ENCODE results near the gene FADS3.

Gene FADS3

GRCh38 chr11:61830237-61831105 is 60.9 kb downstream of the FADS3 start:
- no peak for DNase-seq

GRCh38 chr11:61829806-61830205 is 61.5 kb downstream of the FADS3 start:
- no peak for DNase-seq

- peak; percentile 36 to 71 (median 55) for DNase-seq
Observed at GRCh38 chr11:61828629-61829407, 62.5 kb downstream of the FADS3 start.

- no peak for DNase-seq
Observed at GRCh38 chr11:61828379-61828628, 63.0 kb downstream of the FADS3 start.

- DNase-seq, result peak; percentile 90 to 98 (median 94)
Observed at GRCh38 chr11:61827571-61828378, 63.6 kb downstream of the FADS3 start, which contains the start of gene FADS2. Gene FADS2 (plus strand): TSS chr11:61828300. CDS start chr11:61828391, 91 bp downstream.

- peak; percentile 61 to 81 (median 62) for DNase-seq
Observed at GRCh38 chr11:61826930-61827570, 64.3 kb downstream of the FADS3 start.
